ENCODE results near the gene TTI1. TPM values are rescaled to one million over a fixed set of nuclear protein-coding genes. Genes with fewer than 3 reads are reported as not detected.

The TTI1 gene
- total and polyA plus RNA-seq, 7 donors = 11.4 to 29.7 (median 15.4) TPM

DNA sequence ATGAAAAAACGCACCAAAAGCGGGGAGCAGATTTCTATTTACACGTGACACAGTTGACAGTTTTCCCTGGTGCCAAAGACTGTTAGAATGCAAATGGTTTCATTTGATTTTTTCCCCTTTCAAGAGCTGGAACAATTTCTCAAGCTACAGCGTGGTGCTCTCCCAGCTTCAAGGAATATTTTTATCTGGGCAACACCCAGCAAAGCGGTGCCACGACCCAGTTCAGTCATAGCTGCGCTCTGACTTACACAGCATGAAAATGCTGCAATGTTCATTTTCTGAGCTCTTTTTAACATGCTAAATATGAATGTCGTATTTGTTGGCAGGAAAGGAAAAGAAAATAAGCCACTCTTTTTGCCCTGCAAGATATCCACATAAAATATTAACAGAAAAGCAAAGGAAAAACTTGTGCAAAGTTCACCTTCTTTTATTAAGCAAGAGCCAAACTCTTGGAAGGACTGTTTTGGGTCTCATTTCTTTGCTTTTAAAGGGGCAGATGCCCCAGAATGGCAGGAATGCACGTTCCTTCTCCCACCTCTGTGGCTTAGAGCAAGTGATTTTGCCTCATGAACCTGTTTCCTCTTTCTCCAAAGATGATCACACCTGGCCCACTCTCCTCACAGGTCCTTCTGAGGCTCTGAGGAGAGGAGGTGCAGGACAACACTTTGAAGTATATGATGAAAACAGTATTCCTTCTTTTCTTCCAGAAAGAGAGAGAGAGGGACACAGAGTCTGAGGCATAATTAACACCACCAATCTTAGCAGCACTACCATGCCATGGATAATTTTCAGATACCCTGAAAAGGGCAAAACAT is 47.0 kb downstream of the TTI1 start:
- no peak for DNase-seq
- ATAC-seq = no peak
- intact Hi-C loops (cut with DNase I) = loop anchor here in 1 of 2 donors (5.0 kb wide), 1 partner anchor 209 kb away; no protein-coding TSS in a partner anchor
- Histone ChIP-seq H3K4me3 (no peak overlapping the region), H3K36me3 (ENCODE audit: insufficient read depth in 1 of 2, low read depth in 1 of 2) (peaks cover 3 to 28% of the 10 kb centered on the region in 2 donors), H3K9me3 (no peaks in the 10 kb centered on the region), H3K27me3 (ENCODE audit: insufficient read depth in 3 of 3, low read length in 2 of 3) (no peaks in the 10 kb centered on the region), H3K27ac (peak overlapping the region; percentile 91), H3K4me1 (peaks cover 65% of the 10 kb centered on the region)
- TF ChIP-seq, protein P1, sequence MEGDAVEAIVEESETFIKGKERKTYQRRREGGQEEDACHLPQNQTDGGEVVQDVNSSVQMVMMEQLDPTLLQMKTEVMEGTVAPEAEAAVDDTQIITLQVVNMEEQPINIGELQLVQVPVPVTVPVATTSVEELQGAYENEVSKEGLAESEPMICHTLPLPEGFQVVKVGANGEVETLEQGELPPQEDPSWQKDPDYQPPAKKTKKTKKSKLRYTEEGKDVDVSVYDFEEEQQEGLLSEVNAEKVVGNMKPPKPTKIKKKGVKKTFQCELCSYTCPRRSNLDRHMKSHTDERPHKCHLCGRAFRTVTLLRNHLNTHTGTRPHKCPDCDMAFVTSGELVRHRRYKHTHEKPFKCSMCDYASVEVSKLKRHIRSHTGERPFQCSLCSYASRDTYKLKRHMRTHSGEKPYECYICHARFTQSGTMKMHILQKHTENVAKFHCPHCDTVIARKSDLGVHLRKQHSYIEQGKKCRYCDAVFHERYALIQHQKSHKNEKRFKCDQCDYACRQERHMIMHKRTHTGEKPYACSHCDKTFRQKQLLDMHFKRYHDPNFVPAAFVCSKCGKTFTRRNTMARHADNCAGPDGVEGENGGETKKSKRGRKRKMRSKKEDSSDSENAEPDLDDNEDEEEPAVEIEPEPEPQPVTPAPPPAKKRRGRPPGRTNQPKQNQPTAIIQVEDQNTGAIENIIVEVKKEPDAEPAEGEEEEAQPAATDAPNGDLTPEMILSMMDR (IDR thresholded peaks at IDR 0.05) = no peak
- WGBS, 3 donors = 53 to 65% (median 53%) methylated on average over 9 of the region's 9 CpGs

- H3K27me3 ChIP-seq (ENCODE audit: insufficient read depth in 3 of 3, low read length in 2 of 3) = no peaks in the 10 kb centered on the region
- DNase-seq = peak; percentile 33 to 74
- no peak overlapping the region for H3K4me3 ChIP-seq
- TF ChIP-seq, protein P1 (IDR thresholded peaks at IDR 0.05) = no peak
- H3K4me1 ChIP-seq = peaks cover 44% of the 10 kb centered on the region
- WGBS, 3 donors = 36 to 51% (median 40%) methylated on average over 14 of the region's 14 CpGs
- intact Hi-C loops (cut with DNase I) = no loop called here
- peak in 3 of 4 donors; percentile 52 to 64 (median 64) for ATAC-seq
- peaks cover 3 to 35% of the 10 kb centered on the region in 2 donors for H3K36me3 ChIP-seq (ENCODE audit: insufficient read depth in 1 of 2, low read depth in 1 of 2)
- H3K9me3 ChIP-seq = no peaks in the 10 kb centered on the region
- peak overlapping the region; percentile 1 for H3K27ac ChIP-seq
Measured at GRCh38 chr20:37984018-37984785, 49.1 kb downstream of the TTI1 start.

DNA sequence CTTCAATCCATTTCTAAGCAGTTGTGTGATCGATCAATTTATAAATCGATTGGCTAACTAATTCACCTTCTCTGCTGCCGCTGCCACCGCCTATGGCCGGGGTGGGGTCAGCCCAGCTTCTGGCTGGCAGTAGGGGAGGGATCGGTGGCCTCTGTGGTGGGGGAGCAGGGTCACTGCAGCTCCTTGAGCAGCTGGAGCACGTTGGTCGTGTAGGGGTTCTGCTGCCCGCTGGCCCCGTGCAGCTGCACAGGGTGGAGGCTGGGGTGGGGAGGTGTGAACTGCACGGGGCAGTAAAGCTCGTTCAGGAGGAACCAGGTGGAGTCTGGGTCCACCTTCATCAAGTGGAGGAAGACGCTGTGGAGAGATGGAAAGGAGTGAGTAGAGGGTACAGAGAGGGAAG is 50.0 kb downstream of the TTI1 start:
- intact Hi-C loops (cut with DNase I) = no loop called here
- Histone ChIP-seq H3K36me3 (ENCODE audit: insufficient read depth in 1 of 2, low read depth in 1 of 2) (peaks cover 3 to 35% of the 10 kb centered on the region in 2 donors), H3K27me3 (ENCODE audit: insufficient read depth in 3 of 3, low read length in 2 of 3) (no peaks in the 10 kb centered on the region), H3K4me3 (no peak overlapping the region), H3K27ac (no peak overlapping the region), H3K9me3 (no peaks in the 10 kb centered on the region), H3K4me1 (peaks cover 37% of the 10 kb centered on the region)
- no peak for ATAC-seq
- 93 to 94% (median 93%) methylated on average over 13 of the region's 13 CpGs for WGBS, 3 donors
- TF ChIP-seq, protein P1 (IDR thresholded peaks at IDR 0.05) = no peak
- no peak for DNase-seq

DNA sequence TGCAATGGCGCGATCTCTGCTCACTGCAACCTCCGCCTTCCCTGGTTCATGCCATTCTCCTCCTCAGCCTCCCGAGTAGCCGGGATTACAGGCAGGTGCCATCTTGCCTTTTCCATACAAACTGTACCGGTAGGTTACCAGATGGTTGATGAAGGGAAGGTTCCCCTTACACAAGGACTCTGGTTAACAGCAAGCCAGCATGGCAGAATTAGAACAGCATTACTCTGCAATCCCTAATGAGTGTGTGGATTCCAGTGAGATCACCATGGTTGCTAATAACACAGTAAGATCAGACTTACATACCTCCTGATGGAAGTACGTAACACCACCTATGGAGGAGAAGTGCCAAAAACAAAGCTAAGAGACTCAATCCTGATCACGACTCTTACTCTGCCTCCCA is 51.7 kb downstream of the TTI1 start:
- Histone ChIP-seq H3K9me3 (no peaks in the 10 kb centered on the region), H3K27me3 (ENCODE audit: insufficient read depth in 3 of 3, low read length in 2 of 3) (no peaks in the 10 kb centered on the region), H3K27ac (no peak overlapping the region), H3K4me1 (peaks cover 21% of the 10 kb centered on the region), H3K36me3 (ENCODE audit: insufficient read depth in 1 of 2, low read depth in 1 of 2) (peaks cover 3 to 35% of the 10 kb centered on the region in 2 donors), H3K4me3 (no peak overlapping the region)
- DNase-seq = no peak
- intact Hi-C loops (cut with DNase I) = no loop called here
- 95 to 98% (median 96%) methylated on average over 8 of the region's 8 CpGs for WGBS, 3 donors
- TF ChIP-seq, protein P1 (IDR thresholded peaks at IDR 0.05) = no peak
- no peak for ATAC-seq
